Measurements from ENCODE around the gene RPS6KA3. TPM values are rescaled to one million over a fixed set of nuclear protein-coding genes. Genes with fewer than 3 reads are reported as not detected.
"Not testable (repeated sequence)": the region's sequence is repeated elsewhere in the genome, so short reads cannot be mapped to it uniquely, and the experiment has no call there.

Gene RPS6KA3
- total RNA-seq, 1 experiment from 2014 or later: 63.4 TPM

GRCh38 chrX:20251691-20252090 is 15.0 kb downstream of the RPS6KA3 start:
- Mint-ChIP-seq H3K4me1 (ENCODE audit: low read depth, unreplicated experiment) (no peaks in the 10 kb centered on the region), H3K36me3 (ENCODE audit: insufficient read depth, unreplicated experiment) (peaks cover 4% of the 10 kb centered on the region), H3K27me3 (ENCODE audit: unreplicated experiment) (no peaks in the 10 kb centered on the region), H3K27ac (ENCODE audit: unreplicated experiment) (no peak overlapping the region), H3K4me3 (ENCODE audit: low read depth, unreplicated experiment) (no peak overlapping the region), H3K9me3 (ENCODE audit: low read depth, unreplicated experiment) (no peaks in the 10 kb centered on the region)
- CTCF ChIA-PET: no interaction called here
- no peak for DNase-seq
- no TSS peak for BruUV-seq (replicated peaks)
- TF ChIP-seq, protein P1, sequence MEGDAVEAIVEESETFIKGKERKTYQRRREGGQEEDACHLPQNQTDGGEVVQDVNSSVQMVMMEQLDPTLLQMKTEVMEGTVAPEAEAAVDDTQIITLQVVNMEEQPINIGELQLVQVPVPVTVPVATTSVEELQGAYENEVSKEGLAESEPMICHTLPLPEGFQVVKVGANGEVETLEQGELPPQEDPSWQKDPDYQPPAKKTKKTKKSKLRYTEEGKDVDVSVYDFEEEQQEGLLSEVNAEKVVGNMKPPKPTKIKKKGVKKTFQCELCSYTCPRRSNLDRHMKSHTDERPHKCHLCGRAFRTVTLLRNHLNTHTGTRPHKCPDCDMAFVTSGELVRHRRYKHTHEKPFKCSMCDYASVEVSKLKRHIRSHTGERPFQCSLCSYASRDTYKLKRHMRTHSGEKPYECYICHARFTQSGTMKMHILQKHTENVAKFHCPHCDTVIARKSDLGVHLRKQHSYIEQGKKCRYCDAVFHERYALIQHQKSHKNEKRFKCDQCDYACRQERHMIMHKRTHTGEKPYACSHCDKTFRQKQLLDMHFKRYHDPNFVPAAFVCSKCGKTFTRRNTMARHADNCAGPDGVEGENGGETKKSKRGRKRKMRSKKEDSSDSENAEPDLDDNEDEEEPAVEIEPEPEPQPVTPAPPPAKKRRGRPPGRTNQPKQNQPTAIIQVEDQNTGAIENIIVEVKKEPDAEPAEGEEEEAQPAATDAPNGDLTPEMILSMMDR (IDR thresholded peaks at IDR 0.05; ENCODE audit: unreplicated experiment): no peak
- intact Hi-C loops (cut with micrococcal nuclease; ENCODE audit: unreplicated experiment): loop anchor here (2.0 kb wide), 1 partner anchor 265 kb away; no protein-coding TSS in a partner anchor

GRCh38 chrX:20250146-20250545 is 16.6 kb downstream of the RPS6KA3 start:
- H3K36me3 Mint-ChIP-seq (ENCODE audit: insufficient read depth, unreplicated experiment); intact Hi-C loops (cut with micrococcal nuclease; ENCODE audit: unreplicated experiment); H3K27ac Mint-ChIP-seq (ENCODE audit: unreplicated experiment); BruUV-seq (replicated peaks); H3K27me3 Mint-ChIP-seq (ENCODE audit: unreplicated experiment); H3K4me1 Mint-ChIP-seq (ENCODE audit: low read depth, unreplicated experiment); CTCF ChIA-PET; DNase-seq; H3K9me3 Mint-ChIP-seq (ENCODE audit: low read depth, unreplicated experiment); H3K4me3 Mint-ChIP-seq (ENCODE audit: low read depth, unreplicated experiment): not testable (repeated sequence)

- BruUV-seq (replicated peaks): no TSS peak
- no peak for DNase-seq
- CTCF ChIA-PET: no interaction called here
- Mint-ChIP-seq H3K9me3 (ENCODE audit: low read depth, unreplicated experiment) (no peaks in the 10 kb centered on the region), H3K4me3 (ENCODE audit: low read depth, unreplicated experiment) (no peak overlapping the region), H3K27ac (ENCODE audit: unreplicated experiment) (no peak overlapping the region), H3K36me3 (ENCODE audit: insufficient read depth, unreplicated experiment) (peaks cover 4% of the 10 kb centered on the region), H3K4me1 (ENCODE audit: low read depth, unreplicated experiment) (no peaks in the 10 kb centered on the region), H3K27me3 (ENCODE audit: unreplicated experiment) (no peaks in the 10 kb centered on the region)
- TF ChIP-seq, protein P1 (IDR thresholded peaks at IDR 0.05; ENCODE audit: unreplicated experiment): no peak
- intact Hi-C loops (cut with micrococcal nuclease; ENCODE audit: unreplicated experiment): no loop called here
These were observed 18.0 kb downstream of the RPS6KA3 start for GRCh38 chrX:20248592-20249192.

- TF ChIP-seq, protein P1 (IDR thresholded peaks at IDR 0.05; ENCODE audit: unreplicated experiment): no peak
- no peak for DNase-seq
- intact Hi-C loops (cut with micrococcal nuclease; ENCODE audit: unreplicated experiment): no loop called here
- no peaks in the 10 kb centered on the region for H3K4me1 Mint-ChIP-seq (ENCODE audit: low read depth, unreplicated experiment)
- H3K27ac Mint-ChIP-seq (ENCODE audit: unreplicated experiment): no peak overlapping the region
- BruUV-seq (replicated peaks): no TSS peak
- no peaks in the 10 kb centered on the region for H3K27me3 Mint-ChIP-seq (ENCODE audit: unreplicated experiment)
- CTCF ChIA-PET: interaction anchor here (0.5 kb wide), 2 partner anchors 20 to 81 kb away, joined by 4 to 5 read pairs; no protein-coding TSS in a partner anchor
- no peaks in the 10 kb centered on the region for H3K36me3 Mint-ChIP-seq (ENCODE audit: insufficient read depth, unreplicated experiment)
- peaks cover 2% of the 10 kb centered on the region for H3K9me3 Mint-ChIP-seq (ENCODE audit: low read depth, unreplicated experiment)
- H3K4me3 Mint-ChIP-seq (ENCODE audit: low read depth, unreplicated experiment): no peak overlapping the region
These were observed 21.8 kb downstream of the RPS6KA3 start for GRCh38 chrX:20244931-20245330.

GRCh38 chrX:20240201-20240600 is 26.5 kb downstream of the RPS6KA3 start:
- no TSS peak for BruUV-seq (replicated peaks)
- H3K36me3 Mint-ChIP-seq (ENCODE audit: insufficient read depth, unreplicated experiment): no peaks in the 10 kb centered on the region
- CTCF ChIA-PET: interaction anchor here (0.6 kb wide), 1 partner anchor 528 kb away, joined by 3 read pairs; no protein-coding TSS in a partner anchor

More at GRCh38 chrX:20240201-20240600, 26.5 kb downstream of the RPS6KA3 start:
- H3K27ac Mint-ChIP-seq (ENCODE audit: unreplicated experiment): no peak overlapping the region
- intact Hi-C loops (cut with micrococcal nuclease; ENCODE audit: unreplicated experiment): no loop called here
- H3K27me3 Mint-ChIP-seq (ENCODE audit: unreplicated experiment): no peaks in the 10 kb centered on the region
- H3K4me3 Mint-ChIP-seq (ENCODE audit: low read depth, unreplicated experiment): no peak overlapping the region
- no peak for DNase-seq
- TF ChIP-seq, protein P1 (IDR thresholded peaks at IDR 0.05; ENCODE audit: unreplicated experiment): no peak
- H3K4me1 Mint-ChIP-seq (ENCODE audit: low read depth, unreplicated experiment): peaks cover 13% of the 10 kb centered on the region
- peaks cover 5% of the 10 kb centered on the region for H3K9me3 Mint-ChIP-seq (ENCODE audit: low read depth, unreplicated experiment)

Measured in Calu3 (cell line).